K562 (cell line): ENCODE measurements around the gene JAKMIP2. TPM values are rescaled to one million over a fixed set of nuclear protein-coding genes. Genes with fewer than 3 reads are reported as not detected.

ENCODE experiments used
- ATAC-seq: fragments of 200-7000 bp; cut with Tn5 transposase; 3 replicates; pipeline ENCODE4 v1.9.1; 2020; ENCODE audit warnings: moderate library complexity
- BruUV-seq: library from RNA; stranded (reverse); fragments of 400-500 nt; replicated peaks from 2 replicates; lab custom pipeline; 2021; lab: Mats Ljungman, UMichigan
- CTCF ChIA-PET: fragments of 300-600 bp; formaldehyde crosslinking; extraction: SDS; loops from one replicate; lab custom pipeline; 2021; ENCODE audit warnings: low intra/inter-chr PET ratio; lab: Yijun Ruan, JAX
- POLR2A ChIA-PET: fragments of 300-600, 350-650 bp; sonication (Branson Sonifier 250); formaldehyde crosslinking; extraction: SDS; loops from one replicate; lab custom pipeline; 2021; ENCODE audit warnings: antibody characterized with exemption, inconsistent platforms; lab: Yijun Ruan, JAX
- DNase-seq, 4 experiments: peaks; one replicate each; pipeline versions ENCODE4 v3.0.0 to v3.0.0-alpha.2; 2011 to 2018; ENCODE audit warnings: low spot score in 3 of 4, mixed read lengths in 3 of 4; ENCODE audit errors: extremely low read depth in 1 of 4
- FAIRE-seq: peaks from 2 replicates; lab custom pipeline; 2011; peaks lifted over from hg19 to GRCh38; lab: Jason Lieb, UNC
- H2AFZ ChIP-seq: 2 replicates; pipeline ENCODE4 v1.6.0; 2011; ENCODE audit warnings: low read depth, low read length, control low read depth, inconsistent platforms
- H3K27ac ChIP-seq: fragments of 200-600 bp; 3 replicates; pipeline ENCODE4 v1.8.0; 2011; ENCODE audit warnings: low read depth, mild to moderate bottlenecking, control low read depth, inconsistent platforms, low read length, moderate library complexity, mixed read lengths; ENCODE audit errors: extremely low read depth
- H3K27me3 ChIP-seq, 2 experiments: fragments of 300-600 bp in 1 of 2; 2 replicates in 1 of 2; 3 replicates in 1 of 2; pipeline versions ENCODE4 v1.6.0 to v1.8.0; 2011; ENCODE audit warnings: inconsistent platforms in 2 of 2, low read length in 2 of 2, mild to moderate bottlenecking in 1 of 2, mixed read lengths in 1 of 2, moderate library complexity in 1 of 2; ENCODE audit not compliant: control insufficient read depth in 2 of 2, insufficient read depth in 2 of 2
- H3K36me3 ChIP-seq: fragments of 300-600 bp; 3 replicates; pipeline ENCODE4 v1.8.0; 2011; ENCODE audit warnings: mild to moderate bottlenecking, low read length, inconsistent platforms; ENCODE audit not compliant: control insufficient read depth, insufficient read depth
- H3K4me1 ChIP-seq, 2 experiments: fragments of 200-600 bp in 1 of 2; replicated peaks in 1 of 2; 2 replicates in 1 of 2; 3 replicates in 1 of 2; pipeline versions ENCODE4 v1.5.1 to v1.8.0; 2011; ENCODE audit warnings: inconsistent platforms in 2 of 2, low read length in 2 of 2, mild to moderate bottlenecking in 1 of 2, mixed read lengths in 1 of 2, moderate library complexity in 1 of 2; ENCODE audit not compliant: control insufficient read depth in 2 of 2, insufficient read depth in 2 of 2
- H3K4me2 ChIP-seq: 2 replicates; pipeline ENCODE4 v1.6.1; 2011; ENCODE audit warnings: low read length, control low read depth, inconsistent platforms, mixed read lengths; ENCODE audit not compliant: insufficient read depth
- H3K4me3 ChIP-seq: fragments of 200-600 bp; sonication (generic), shearing (Covaris generic); 2 replicates; pipeline ENCODE4 v1.5.1; 2016; ENCODE audit warnings: control low read depth, inconsistent platforms
- H3K79me2 ChIP-seq: fragments of 200-600 bp; 3 replicates; pipeline ENCODE4 v1.8.0; 2011; ENCODE audit warnings: low read length, inconsistent platforms; ENCODE audit not compliant: control insufficient read depth, insufficient read depth
- H3K9ac ChIP-seq, 2 experiments: 2 replicates each; pipeline versions ENCODE4 v1.6.0 to v1.6.1; 2011; ENCODE audit warnings: low read depth in 2 of 2, low read length in 2 of 2, control low read depth in 1 of 2, inconsistent platforms in 1 of 2, mild to moderate bottlenecking in 1 of 2, mixed read lengths in 1 of 2; ENCODE audit not compliant: insufficient read depth in 1 of 2
- H3K9me1 ChIP-seq: one replicate; pipeline ENCODE4 v1.6.0; 2011; ENCODE audit warnings: inconsistent platforms, mild to moderate bottlenecking, low read length, moderate library complexity; ENCODE audit not compliant: control insufficient read depth, insufficient read depth
- H3K9me3 ChIP-seq: replicated peaks from 2 replicates; pipeline ENCODE4 v1.5.1; 2011; ENCODE audit warnings: low read depth, low read length, inconsistent platforms; ENCODE audit not compliant: control insufficient read depth, insufficient read depth
- H4K20me1 ChIP-seq: replicated peaks from 2 replicates; pipeline ENCODE4 v1.6.1; 2011; ENCODE audit warnings: low read length, inconsistent platforms, mixed read lengths; ENCODE audit not compliant: control insufficient read depth, insufficient read depth
- ARID3A ChIP-seq: IDR thresholded peaks from 2 replicates; pipeline ENCODE4 v1.6.1; 2012; ENCODE audit warnings: low read depth, low read length, improper control_type of control experiment, borderline replicate concordance
- HLTF ChIP-seq: fragments of 450-650 bp; IDR thresholded peaks from 2 replicates; pipeline ENCODE4 v1.6.1; 2016
- HMG20B ChIP-seq: fragments of 250-450 bp; sonication (Bioruptor Pico); IDR thresholded peaks from 2 replicates; pipeline ENCODE4 v1.5.0; 2021; ENCODE audit warnings: mild to moderate bottlenecking
- HMGXB4 ChIP-seq: sonication (generic); formaldehyde crosslinking; IDR thresholded peaks from 2 replicates; pipeline ENCODE4 v1.8.1; 2023; ENCODE audit warnings: mild to moderate bottlenecking, missing genetic modification reagents
- KDM4B ChIP-seq, 2 experiments: fragments of 450-650 bp in 1 of 2; sonication (generic) in 1 of 2; IDR thresholded peaks; 2 replicates each; pipeline ENCODE4 v1.6.1; 2016 to 2017; ENCODE audit warnings: borderline replicate concordance in 2 of 2, antibody characterized with exemption in 1 of 2, low read depth in 1 of 2, mild to moderate bottlenecking in 1 of 2
- LCOR ChIP-seq: sonication (generic); formaldehyde crosslinking; IDR thresholded peaks from 2 replicates; pipeline ENCODE4 v1.8.0; 2022; ENCODE audit warnings: mild to moderate bottlenecking, missing genetic modification reagents
- PCBP2 ChIP-seq: fragments of 200-400 bp; formaldehyde crosslinking; IDR thresholded peaks from 2 replicates; pipeline ENCODE4 v1.6.1; 2018; ENCODE audit warnings: low read length, low read depth, mild to moderate bottlenecking, moderate library complexity; ENCODE audit not compliant: poor library complexity, severe bottlenecking
- PKNOX1 ChIP-seq: fragments of 450-650 bp; IDR thresholded peaks from 2 replicates; pipeline ENCODE4 v1.6.1; 2016
- SAFB ChIP-seq: fragments of 200-400 bp; formaldehyde crosslinking; IDR thresholded peaks from 2 replicates; pipeline ENCODE4 v1.6.1; 2017; ENCODE audit warnings: low read depth, low read length, borderline replicate concordance
- TCF7L2 ChIP-seq: fragments of 150-350 bp; IDR thresholded peaks from 2 replicates; pipeline ENCODE4 v1.6.1; 2016; ENCODE audit warnings: low read depth, mild to moderate bottlenecking, low read length, moderate library complexity
- YY1 ChIP-seq, 3 experiments: IDR thresholded peaks; 2 replicates each; pipeline ENCODE4 v1.6.1; 2011; ENCODE audit warnings: low read length in 2 of 3, mild to moderate bottlenecking in 2 of 3, moderate library complexity in 2 of 3, borderline replicate concordance in 1 of 3, control low read depth in 1 of 3, low read depth in 1 of 3; ENCODE audit not compliant: insufficient read depth in 3 of 3, insufficient replicate concordance in 2 of 3, control insufficient read depth in 1 of 3, insufficient read length in 1 of 3; ENCODE audit errors: extremely low read depth in 1 of 3
- ZNF311 ChIP-seq: fragments of 250-450 bp; sonication (Bioruptor Pico); IDR thresholded peaks from 2 replicates; pipeline ENCODE4 v1.4.0; 2020; ENCODE audit warnings: mild to moderate bottlenecking, moderate library complexity
- ZNF347 ChIP-seq: fragments of 450-650 bp; formaldehyde crosslinking; IDR thresholded peaks from 2 replicates; pipeline ENCODE4 v1.4.0; 2020; ENCODE audit warnings: low read depth, mild to moderate bottlenecking, moderate library complexity
- ZNF586 ChIP-seq: fragments of 450-650 bp; formaldehyde crosslinking; conservative IDR thresholded peaks from 2 replicates; pipeline ENCODE4 v1.4.0; 2020; ENCODE audit warnings: mild to moderate bottlenecking, moderate library complexity
- ZSCAN32 ChIP-seq: fragments of 450-650 bp; formaldehyde crosslinking; IDR thresholded peaks from 2 replicates; pipeline ENCODE4 v1.4.0; 2020; ENCODE audit warnings: mild to moderate bottlenecking, moderate library complexity
- WGBS: fragments of 100-300 bp; shearing (Covaris generic); methylation state at CpG from one replicate; pipeline ENCODE4 v1.1.6; 2016; ENCODE audit warnings: low coverage, mixed read lengths; ENCODE audit not compliant: insufficient coverage; ENCODE audit errors: missing lambda C conversion rate; 5-methylcytosine and 5-hydroxymethylcytosine counted together
- in situ Hi-C: fragments of 300-500 bp; cut with MboI; formaldehyde crosslinking; loops from 4 replicates; pipeline ENCODE4 v1.15.0; 2018; ENCODE audit warnings: inconsistent platforms, mixed read lengths
- intact Hi-C: fragments of 100-400 bp; cut with micrococcal nuclease; formaldehyde crosslinking; loops from 2 replicates; pipeline ENCODE4 v1.14.2; 2022
- polyA plus RNA-seq, 8 experiments: library from polyadenylated mRNA; depleted of rRNA in 4 of 8; stranded (reverse) in 5 of 8; unstranded in 3 of 8; fragments of >200 nt; fragmentation: Nextera tagmentation in 2 of 8; fragmentation: Illumina TruSeq in 1 of 8; extraction: Ambion mirVana in 2 of 8; extraction: Trizol in 1 of 8; gene quantifications; 2 replicates each; pipeline versions ENCODE4 v1.2.1 to v1.2.3, GENCODE V29; 2011 to 2014; ENCODE audit warnings: inconsistent platforms in 1 of 8, missing spikeins in 1 of 8
- total RNA-seq, 7 experiments: library from RNA; depleted of rRNA in 6 of 7; stranded (reverse); fragments of >200 nt in 6 of 7; fragmentation: Illumina TruSeq in 2 of 7; extraction: Trizol in 2 of 7; gene quantifications; 2 replicates each; pipeline versions ENCODE4 v1.2.1 to v1.2.3, GENCODE V29; 2011 to 2021; ENCODE audit warnings: low replicate concordance in 1 of 7
- TF ChIP-seq, protein P1 (sequence below): fragments of 450-650 bp; IDR thresholded peaks from 2 replicates; pipeline ENCODE4 v1.6.1; 2016; ENCODE audit warnings: missing biosample characterization, missing genetic modification characterization

JAKMIP2 gene
- total and polyA plus RNA-seq, 9 of the 15 experiments (the other 6 are each of a cell fraction or from before 2014, with no cell fraction given): not detected

- DNase-seq (no peak), FAIRE-seq (no peak), ATAC-seq (no peak)
- Histone ChIP-seq H3K4me3 (no peak overlapping the region), H3K27me3 (no peaks in the 10 kb centered on the region), H2AFZ (no peak overlapping the region), H3K27ac (no peak overlapping the region), H3K36me3 (no peaks in the 10 kb centered on the region), H3K4me1 (no peaks in the 10 kb centered on the region), H4K20me1 (no peaks in the 10 kb centered on the region), H3K9me3 (no peaks in the 10 kb centered on the region; the same call in 1 of the 2 replicates), H3K9ac (no peak overlapping the region), H3K4me2 (no peak overlapping the region), H3K79me2 (no peaks in the 10 kb centered on the region), H3K9me1 (no peaks in the 10 kb centered on the region)
- ChIA-PET CTCF (no interaction called here), POLR2A (no interaction called here)
- intact Hi-C loops: no loop called here
- WGBS: 0% methylated on average over 2 of the region's 2 CpGs
- in situ Hi-C loops: no loop called here
- no TSS peak for BruUV-seq
- TF ChIP-seq HMG20B (CRISPR knock-in tag): no peak
- no peak for TF ChIP-seq SAFB
- no peak for TF ChIP-seq TCF7L2
- TF ChIP-seq HLTF: no peak
- TF ChIP-seq KDM4B (IDR thresholded peaks at IDR 0.05; ENCODE audit: borderline replicate concordance in 2 of 2, low read depth in 1 of 2): no peak
- TF ChIP-seq ARID3A: no peak
- no peak for TF ChIP-seq ZNF347 (CRISPR knock-in tag)
- TF ChIP-seq ZSCAN32 (CRISPR knock-in tag): no peak
- TF ChIP-seq YY1 (IDR thresholded peaks at IDR 0.05; ENCODE audit: borderline replicate concordance in 1 of 3, control insufficient read depth in 1 of 3, extremely low read depth in 1 of 3, insufficient read depth in 3 of 3, insufficient read length in 1 of 3, insufficient replicate concordance in 2 of 3, low read depth in 1 of 3, low read length in 2 of 3): no peak
- no peak for TF ChIP-seq ZNF586 (CRISPR knock-in tag)
- TF ChIP-seq ZNF311: no peak
- TF ChIP-seq PKNOX1: no peak
- TF ChIP-seq, protein P1, sequence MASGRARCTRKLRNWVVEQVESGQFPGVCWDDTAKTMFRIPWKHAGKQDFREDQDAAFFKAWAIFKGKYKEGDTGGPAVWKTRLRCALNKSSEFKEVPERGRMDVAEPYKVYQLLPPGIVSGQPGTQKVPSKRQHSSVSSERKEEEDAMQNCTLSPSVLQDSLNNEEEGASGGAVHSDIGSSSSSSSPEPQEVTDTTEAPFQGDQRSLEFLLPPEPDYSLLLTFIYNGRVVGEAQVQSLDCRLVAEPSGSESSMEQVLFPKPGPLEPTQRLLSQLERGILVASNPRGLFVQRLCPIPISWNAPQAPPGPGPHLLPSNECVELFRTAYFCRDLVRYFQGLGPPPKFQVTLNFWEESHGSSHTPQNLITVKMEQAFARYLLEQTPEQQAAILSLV (tag): no peak
- TF ChIP-seq HMGXB4: no peak
- TF ChIP-seq PCBP2: no peak
- no peak for TF ChIP-seq LCOR (CRISPR knock-in tag)
These were observed 87.8 kb downstream of the JAKMIP2 start for GRCh38 chr5:147694772-147695171.
